ENCODE results near the gene CTSL.

The CTSL gene

GRCh38 chr9:87740209-87740608, 14.3 kb downstream of the CTSL start:
- H4K20me1 ChIP-seq (ENCODE audit: insufficient read depth, low read length) = no peaks in the 10 kb centered on the region

GRCh38 chr9:87741326-87741725, 15.4 kb downstream of the CTSL start:
- Histone ChIP-seq H3K9ac (ENCODE audit: low read depth, low read length) (no peak overlapping the region), H3K27ac (ENCODE audit: low read length) (no peak overlapping the region), H2AFZ (ENCODE audit: low read depth, low read length) (no peak overlapping the region), H4K20me1 (ENCODE audit: insufficient read depth, low read length) (no peaks in the 10 kb centered on the region), H3K27me3 (ENCODE audit: insufficient read depth, low read length, poor library complexity) (no peaks in the 10 kb centered on the region), H3K36me3 (ENCODE audit: insufficient read depth, low read length) (no peaks in the 10 kb centered on the region), H3K9me3 (ENCODE audit: insufficient read depth, low read length, severe bottlenecking) (no peaks in the 10 kb centered on the region), H3K79me2 (ENCODE audit: insufficient read depth, low read length) (no peaks in the 10 kb centered on the region), H3K4me2 (ENCODE audit: insufficient read depth, low read length) (no peak overlapping the region), H3K4me1 (ENCODE audit: insufficient read depth, low read length) (no peaks in the 10 kb centered on the region), H3K4me3 (ENCODE audit: low read depth in 1 of 2, low read length in 2 of 2) (no peak overlapping the region)
- no peak for ATAC-seq (ENCODE audit: insufficient read depth, low read depth)
- no peak for DNase-seq
- TF ChIP-seq, protein P1, sequence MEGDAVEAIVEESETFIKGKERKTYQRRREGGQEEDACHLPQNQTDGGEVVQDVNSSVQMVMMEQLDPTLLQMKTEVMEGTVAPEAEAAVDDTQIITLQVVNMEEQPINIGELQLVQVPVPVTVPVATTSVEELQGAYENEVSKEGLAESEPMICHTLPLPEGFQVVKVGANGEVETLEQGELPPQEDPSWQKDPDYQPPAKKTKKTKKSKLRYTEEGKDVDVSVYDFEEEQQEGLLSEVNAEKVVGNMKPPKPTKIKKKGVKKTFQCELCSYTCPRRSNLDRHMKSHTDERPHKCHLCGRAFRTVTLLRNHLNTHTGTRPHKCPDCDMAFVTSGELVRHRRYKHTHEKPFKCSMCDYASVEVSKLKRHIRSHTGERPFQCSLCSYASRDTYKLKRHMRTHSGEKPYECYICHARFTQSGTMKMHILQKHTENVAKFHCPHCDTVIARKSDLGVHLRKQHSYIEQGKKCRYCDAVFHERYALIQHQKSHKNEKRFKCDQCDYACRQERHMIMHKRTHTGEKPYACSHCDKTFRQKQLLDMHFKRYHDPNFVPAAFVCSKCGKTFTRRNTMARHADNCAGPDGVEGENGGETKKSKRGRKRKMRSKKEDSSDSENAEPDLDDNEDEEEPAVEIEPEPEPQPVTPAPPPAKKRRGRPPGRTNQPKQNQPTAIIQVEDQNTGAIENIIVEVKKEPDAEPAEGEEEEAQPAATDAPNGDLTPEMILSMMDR (IDR thresholded peaks at IDR 0.05; ENCODE audit: borderline replicate concordance, extremely low read depth, low read length, poor library complexity, severe bottlenecking) = no peak
- TF ChIP-seq EZH2 (IDR thresholded peaks at IDR 0.05; ENCODE audit: borderline replicate concordance, low read depth, low read length, severe bottlenecking) = no peak

More at GRCh38 chr9:87740209-87740608, 14.3 kb downstream of the CTSL start:
- Histone ChIP-seq H3K27ac (ENCODE audit: low read length) (no peak overlapping the region), H3K9me3 (ENCODE audit: insufficient read depth, low read length, severe bottlenecking) (no peaks in the 10 kb centered on the region), H3K36me3 (ENCODE audit: insufficient read depth, low read length) (no peaks in the 10 kb centered on the region), H3K4me1 (ENCODE audit: insufficient read depth, low read length) (no peaks in the 10 kb centered on the region), H3K27me3 (ENCODE audit: insufficient read depth, low read length, poor library complexity) (no peaks in the 10 kb centered on the region), H2AFZ (ENCODE audit: low read depth, low read length) (no peak overlapping the region), H3K79me2 (ENCODE audit: insufficient read depth, low read length) (no peaks in the 10 kb centered on the region), H3K4me3 (ENCODE audit: low read depth in 1 of 2, low read length in 2 of 2) (no peak overlapping the region), H3K9ac (ENCODE audit: low read depth, low read length) (no peak overlapping the region), H3K4me2 (ENCODE audit: insufficient read depth, low read length) (no peak overlapping the region)
- DNase-seq (no peak), ATAC-seq (ENCODE audit: insufficient read depth, low read depth) (no peak)
- TF ChIP-seq EZH2 (IDR thresholded peaks at IDR 0.05; ENCODE audit: borderline replicate concordance, low read depth, low read length, severe bottlenecking) = no peak
- TF ChIP-seq, protein P1 (IDR thresholded peaks at IDR 0.05; ENCODE audit: borderline replicate concordance, extremely low read depth, low read length, poor library complexity, severe bottlenecking) = no peak

DNA sequence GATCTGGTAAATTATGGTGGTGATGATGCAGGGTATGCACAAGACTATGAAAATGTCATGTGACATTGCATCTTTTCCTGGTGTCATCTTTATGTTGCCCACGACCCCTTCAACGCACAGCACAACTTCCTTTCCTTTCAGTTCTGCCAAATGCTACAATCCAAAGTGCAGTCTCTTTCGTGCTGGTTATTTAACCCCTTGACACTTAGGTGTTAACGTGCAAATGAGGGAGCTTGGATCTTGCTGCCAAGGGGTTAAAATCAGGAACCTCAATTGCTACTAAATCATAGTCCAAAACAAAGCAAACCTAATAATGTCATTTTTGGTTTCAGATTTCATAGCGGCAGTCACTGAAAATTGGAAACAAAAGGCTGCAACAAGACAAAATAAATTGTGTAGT, 16.0 kb downstream of the CTSL start:
- Histone ChIP-seq H4K20me1 (ENCODE audit: insufficient read depth, low read length) (no peaks in the 10 kb centered on the region), H3K4me3 (ENCODE audit: low read depth in 1 of 2, low read length in 2 of 2) (no peak overlapping the region), H3K9me3 (ENCODE audit: insufficient read depth, low read length, severe bottlenecking) (no peaks in the 10 kb centered on the region), H3K79me2 (ENCODE audit: insufficient read depth, low read length) (no peaks in the 10 kb centered on the region), H3K9ac (ENCODE audit: low read depth, low read length) (no peak overlapping the region), H3K4me1 (ENCODE audit: insufficient read depth, low read length) (no peaks in the 10 kb centered on the region), H3K27me3 (ENCODE audit: insufficient read depth, low read length, poor library complexity) (no peaks in the 10 kb centered on the region), H3K27ac (ENCODE audit: low read length) (no peak overlapping the region), H3K4me2 (ENCODE audit: insufficient read depth, low read length) (no peak overlapping the region), H2AFZ (ENCODE audit: low read depth, low read length) (no peak overlapping the region), H3K36me3 (ENCODE audit: insufficient read depth, low read length) (no peaks in the 10 kb centered on the region)
- TF ChIP-seq EZH2 (IDR thresholded peaks at IDR 0.05; ENCODE audit: borderline replicate concordance, low read depth, low read length, severe bottlenecking) = no peak
- TF ChIP-seq, protein P1 (IDR thresholded peaks at IDR 0.05; ENCODE audit: borderline replicate concordance, extremely low read depth, low read length, poor library complexity, severe bottlenecking) = no peak
- ATAC-seq (ENCODE audit: insufficient read depth, low read depth) (no peak), DNase-seq (no peak)

Measured in DND-41 (cell line).